ENCODE measurements around the gene MTCL1. TPM values are rescaled to one million over a fixed set of nuclear protein-coding genes. Genes with fewer than 3 reads are reported as not detected.

MTCL1 gene
- total RNA-seq, 1 experiment from 2014 or later, result 22.7 TPM

GRCh38 chr18:8776013-8776943, 70.9 kb downstream of the MTCL1 start:
- RAD21 ChIA-PET (ENCODE audit: low non-redundant PET in 1 of 2, low total read pairs in 2 of 2, uncharacterized antibody in 2 of 2, unreplicated experiment in 2 of 2), result no interaction called here
- CTCF ChIA-PET, result no interaction called here
- Histone ChIP-seq H3K36me3 (ENCODE audit: control insufficient read depth in 1 of 2, insufficient read depth in 2 of 2, low read length in 2 of 2) (no peaks in the 10 kb centered on the region), H3K9me3 (ENCODE audit: control insufficient read depth in 1 of 2, insufficient read depth in 1 of 2, low read depth in 1 of 2, low read length in 2 of 2) (no peaks in the 10 kb centered on the region), H4K20me1 (ENCODE audit: insufficient read depth) (no peaks in the 10 kb centered on the region), H2AFZ (ENCODE audit: low read depth, low read length, poor library complexity, severe bottlenecking) (no peak overlapping the region), H3K4me2 (ENCODE audit: low read length) (no peak overlapping the region), H3K4me3 (replicated peaks in 1 of 2; ENCODE audit: low read depth in 1 of 2, low read length in 2 of 2) (no peak overlapping the region), H3K27me3 (ENCODE audit: insufficient read depth, low read length) (no peaks in the 10 kb centered on the region), H3K9ac (ENCODE audit: low read length) (no peak overlapping the region), H3K27ac (ENCODE audit: low read depth, low read length) (no peak overlapping the region), H3K79me2 (ENCODE audit: insufficient read depth, low read length) (no peaks in the 10 kb centered on the region), H3K4me1 (ENCODE audit: control insufficient read depth in 1 of 2, insufficient read depth in 2 of 2, low read length in 2 of 2) (no peaks in the 10 kb centered on the region), H3K9me2 (ENCODE audit: insufficient read depth) (no peaks in the 10 kb centered on the region)
- no peak for ATAC-seq
- no peak for DNase-seq (ENCODE audit: low read depth, low spot score)
- POLR2A ChIA-PET, result no interaction called here
- TF ChIP-seq FOSL1 (IDR thresholded peaks at IDR 0.05; ENCODE audit: low read depth), result no peak
- no peak for TF ChIP-seq POLR2A (IDR thresholded peaks at IDR 0.05; ENCODE audit: borderline replicate concordance, extremely low read depth, insufficient read depth, insufficient read length)
- TF ChIP-seq TCF7L2 (IDR thresholded peaks at IDR 0.05; ENCODE audit: borderline replicate concordance, extremely low read depth, insufficient read depth, insufficient read length), result no peak
- TF ChIP-seq SRF (IDR thresholded peaks at IDR 0.05; ENCODE audit: low read depth), result no peak
- no peak for TF ChIP-seq EGR1 (IDR thresholded peaks at IDR 0.05; ENCODE audit: low read depth)
- no peak for TF ChIP-seq SIN3A (IDR thresholded peaks at IDR 0.05; ENCODE audit: low read depth)
- TF ChIP-seq JUND (IDR thresholded peaks at IDR 0.05), result no peak
- TF ChIP-seq ZNF274 (IDR thresholded peaks at IDR 0.05; ENCODE audit: low read depth, low read length), result no peak
- no peak for TF ChIP-seq RAD21 (IDR thresholded peaks at IDR 0.05; ENCODE audit: low read depth)
- no peak for TF ChIP-seq EZH2 (IDR thresholded peaks at IDR 0.05)
- TF ChIP-seq ZFX (IDR thresholded peaks at IDR 0.05), result no peak
- no TSS peak for BruUV-seq (replicated peaks)
- intact Hi-C loops (cut with micrococcal nuclease), result no loop called here

DNA sequence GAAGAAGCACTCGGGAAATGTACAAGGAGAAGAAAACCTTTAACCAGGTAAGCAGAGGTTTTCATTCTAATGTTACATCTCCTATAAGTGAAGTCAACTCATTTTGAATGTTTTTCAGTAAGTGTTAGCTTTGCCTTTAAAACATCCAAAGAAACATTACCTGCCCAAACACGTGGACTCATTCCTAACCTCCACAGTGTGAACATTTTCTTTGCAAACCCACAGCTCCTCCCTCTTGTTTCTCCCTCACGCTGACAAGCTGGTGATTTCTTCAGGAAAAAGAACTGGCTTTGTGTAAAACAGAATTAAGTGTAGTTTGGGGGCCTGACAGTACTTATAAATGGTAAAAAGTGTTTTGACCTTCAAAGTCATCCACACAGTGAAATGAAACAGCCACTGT, 72.5 kb downstream of the MTCL1 start:
- DNase-seq (ENCODE audit: low read depth, low spot score), result no peak

More for the DNA sequence above, 72.5 kb downstream of the MTCL1 start:
- Histone ChIP-seq H3K79me2 (ENCODE audit: insufficient read depth, low read length) (no peaks in the 10 kb centered on the region), H3K9me3 (ENCODE audit: control insufficient read depth in 1 of 2, insufficient read depth in 1 of 2, low read depth in 1 of 2, low read length in 2 of 2) (no peaks in the 10 kb centered on the region), H3K4me1 (ENCODE audit: control insufficient read depth in 1 of 2, insufficient read depth in 2 of 2, low read length in 2 of 2) (no peaks in the 10 kb centered on the region), H3K4me3 (replicated peaks in 1 of 2; ENCODE audit: low read depth in 1 of 2, low read length in 2 of 2) (no peak overlapping the region), H3K9ac (ENCODE audit: low read length) (no peak overlapping the region), H3K4me2 (ENCODE audit: low read length) (no peak overlapping the region), H3K27ac (ENCODE audit: low read depth, low read length) (no peak overlapping the region), H3K27me3 (ENCODE audit: insufficient read depth, low read length) (no peaks in the 10 kb centered on the region), H2AFZ (ENCODE audit: low read depth, low read length, poor library complexity, severe bottlenecking) (no peak overlapping the region), H3K9me2 (ENCODE audit: insufficient read depth) (no peaks in the 10 kb centered on the region), H4K20me1 (ENCODE audit: insufficient read depth) (no peaks in the 10 kb centered on the region), H3K36me3 (ENCODE audit: control insufficient read depth in 1 of 2, insufficient read depth in 2 of 2, low read length in 2 of 2) (no peaks in the 10 kb centered on the region)
- BruUV-seq (replicated peaks), result no TSS peak
- ChIA-PET CTCF (no interaction called here), RAD21 (ENCODE audit: low non-redundant PET in 1 of 2, low total read pairs in 2 of 2, uncharacterized antibody in 2 of 2, unreplicated experiment in 2 of 2) (no interaction called here), POLR2A (no interaction called here)
- ATAC-seq, result no peak
- TF ChIP-seq POLR2A (IDR thresholded peaks at IDR 0.05; ENCODE audit: borderline replicate concordance, extremely low read depth, insufficient read depth, insufficient read length) (no peak), CEBPB (IDR thresholded peaks at IDR 0.05; ENCODE audit: low read depth) (no peak), ZNF274 (IDR thresholded peaks at IDR 0.05; ENCODE audit: low read depth, low read length) (no peak), CBX3 (IDR thresholded peaks at IDR 0.05; ENCODE audit: low read depth) (no peak), YY1 (IDR thresholded peaks at IDR 0.05; ENCODE audit: extremely low read depth, insufficient replicate concordance, low read depth, low read length) (no peak), SP1 (IDR thresholded peaks at IDR 0.05; ENCODE audit: low read depth) (no peak), EZH2phosphoT487 (IDR thresholded peaks at IDR 0.05; ENCODE audit: borderline replicate concordance) (no peak), JUND (IDR thresholded peaks at IDR 0.05) (no peak)
- TF ChIP-seq, protein P1, sequence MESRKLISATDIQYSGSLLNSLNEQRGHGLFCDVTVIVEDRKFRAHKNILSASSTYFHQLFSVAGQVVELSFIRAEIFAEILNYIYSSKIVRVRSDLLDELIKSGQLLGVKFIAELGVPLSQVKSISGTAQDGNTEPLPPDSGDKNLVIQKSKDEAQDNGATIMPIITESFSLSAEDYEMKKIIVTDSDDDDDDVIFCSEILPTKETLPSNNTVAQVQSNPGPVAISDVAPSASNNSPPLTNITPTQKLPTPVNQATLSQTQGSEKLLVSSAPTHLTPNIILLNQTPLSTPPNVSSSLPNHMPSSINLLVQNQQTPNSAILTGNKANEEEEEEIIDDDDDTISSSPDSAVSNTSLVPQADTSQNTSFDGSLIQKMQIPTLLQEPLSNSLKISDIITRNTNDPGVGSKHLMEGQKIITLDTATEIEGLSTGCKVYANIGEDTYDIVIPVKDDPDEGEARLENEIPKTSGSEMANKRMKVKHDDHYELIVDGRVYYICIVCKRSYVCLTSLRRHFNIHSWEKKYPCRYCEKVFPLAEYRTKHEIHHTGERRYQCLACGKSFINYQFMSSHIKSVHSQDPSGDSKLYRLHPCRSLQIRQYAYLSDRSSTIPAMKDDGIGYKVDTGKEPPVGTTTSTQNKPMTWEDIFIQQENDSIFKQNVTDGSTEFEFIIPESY (IDR thresholded peaks at IDR 0.05; ENCODE audit: extremely low read depth, insufficient replicate concordance, low read length), result no peak
- intact Hi-C loops (cut with micrococcal nuclease), result no loop called here

Measured in HCT116 (cell line).